HCT116 (cell line): ENCODE measurements around the gene RNF145.

Experiments
- CTCF ChIP-seq, 3 experiments: fragments of 200-600 bp in 1 of 3; sonication (generic) in 1 of 3; IDR thresholded peaks in 2 of 3; conservative IDR thresholded peaks in 1 of 3; 2 replicates each; pipeline ENCODE4 v1.5.1; 2012 to 2017; ENCODE audit warnings: low read depth in 2 of 3, low read length in 2 of 3, antibody characterized with exemption in 1 of 3, borderline replicate concordance in 1 of 3, control low read depth in 1 of 3, mild to moderate bottlenecking in 1 of 3, mixed read lengths in 1 of 3, mixed run types in 1 of 3, moderate library complexity in 1 of 3; ENCODE audit not compliant: insufficient read depth in 1 of 3
- EGR1 ChIP-seq: IDR thresholded peaks from 2 replicates; pipeline ENCODE4 v1.6.1; 2012; ENCODE audit warnings: low read depth
- EZH2phosphoT487 ChIP-seq: fragments of 200-600 bp; IDR thresholded peaks from 2 replicates; pipeline ENCODE4 v1.6.1; 2018; ENCODE audit warnings: antibody characterized with exemption, borderline replicate concordance
- FOSL1 ChIP-seq: IDR thresholded peaks from 2 replicates; pipeline ENCODE4 v1.6.1; 2012; ENCODE audit warnings: low read depth
- POLR2A ChIP-seq: IDR thresholded peaks from 2 replicates; pipeline ENCODE4 v1.7.0; 2011; ENCODE audit warnings: borderline replicate concordance; ENCODE audit not compliant: insufficient read depth, insufficient read length; ENCODE audit errors: extremely low read depth
- POLR2AphosphoS5 ChIP-seq: IDR thresholded peaks from 2 replicates; pipeline ENCODE4 v1.6.1; 2011; ENCODE audit warnings: mild to moderate bottlenecking, low read depth, low read length, moderate library complexity
- REST ChIP-seq: IDR thresholded peaks from 2 replicates; pipeline ENCODE4 v1.6.1; 2012; ENCODE audit warnings: low read depth
- SRF ChIP-seq: IDR thresholded peaks from 2 replicates; pipeline ENCODE4 v1.6.1; 2012; ENCODE audit warnings: low read depth
- ZFX ChIP-seq: fragments of 450-650 bp; IDR thresholded peaks from 2 replicates; pipeline ENCODE4 v1.6.1; 2017
- ZNF274 ChIP-seq: fragments of 200-500 bp; sonication (Bioruptor generic); IDR thresholded peaks from 2 replicates; pipeline ENCODE4 v1.6.1; 2014; ENCODE audit warnings: mild to moderate bottlenecking, low read depth, low read length, inconsistent platforms
- TF ChIP-seq, protein P1 (sequence below): IDR thresholded peaks from 2 replicates; pipeline ENCODE4 v1.6.1; 2012

DNA sequence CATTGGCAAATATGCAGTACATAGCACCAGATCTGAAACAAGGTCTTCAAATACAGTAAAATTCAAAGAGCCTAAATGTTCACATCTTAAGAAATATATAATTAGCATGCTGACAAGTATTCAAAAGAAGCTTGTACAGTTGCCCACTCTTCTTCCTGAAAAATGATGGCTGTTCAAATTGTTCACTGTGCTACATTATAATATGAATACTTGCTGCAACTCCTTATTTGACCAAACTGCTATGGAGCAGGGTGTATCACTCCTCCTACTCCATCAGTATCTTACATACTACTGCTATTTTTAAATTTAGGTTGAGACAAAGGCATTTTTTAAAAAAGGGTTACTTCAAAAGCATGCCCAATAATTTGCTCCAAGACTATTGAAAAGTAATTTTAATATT lies 39.3 kb downstream of the RNF145 start:
- no peak for TF ChIP-seq SRF
- no peak for TF ChIP-seq CTCF (IDR thresholded peaks at IDR 0.05 in 2 of 3, conservative IDR thresholded peaks at IDR 0.05 in 1 of 3; ENCODE audit: borderline replicate concordance in 1 of 3, insufficient read depth in 1 of 3, low read depth in 2 of 3, low read length in 2 of 3)
- TF ChIP-seq REST = no peak
- no peak for TF ChIP-seq POLR2AphosphoS5
- no peak for TF ChIP-seq FOSL1
- no peak for TF ChIP-seq ZFX
- no peak for TF ChIP-seq POLR2A
- no peak for TF ChIP-seq ZNF274
- TF ChIP-seq EGR1 = no peak
- TF ChIP-seq, protein P1, sequence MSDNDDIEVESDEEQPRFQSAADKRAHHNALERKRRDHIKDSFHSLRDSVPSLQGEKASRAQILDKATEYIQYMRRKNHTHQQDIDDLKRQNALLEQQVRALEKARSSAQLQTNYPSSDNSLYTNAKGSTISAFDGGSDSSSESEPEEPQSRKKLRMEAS = no peak
- no peak for TF ChIP-seq EZH2phosphoT487
